HG02885 (cell line): ENCODE measurements around the gene TTC24.
"Not testable (repeated sequence)": the region's sequence is repeated elsewhere in the genome, so short reads cannot be mapped to it uniquely, and the experiment has no call there.

ENCODE experiments used
- ATAC-seq: cut with Tn5 transposase; IDR thresholded peaks from one replicate; pipeline ENCODE4 v1.9.1; 2021; ENCODE audit warnings: mild to moderate bottlenecking; ENCODE audit not compliant: unreplicated experiment, poor library complexity

Gene TTC24

GRCh38 chr1:156579472-156579871 lies at the start of gene TTC24:
Gene TTC24, plus strand, starts transcription at chr1:156579723. Its CDS starts 1,642 bp downstream, at chr1:156581365.
- no peak for ATAC-seq

DNA sequence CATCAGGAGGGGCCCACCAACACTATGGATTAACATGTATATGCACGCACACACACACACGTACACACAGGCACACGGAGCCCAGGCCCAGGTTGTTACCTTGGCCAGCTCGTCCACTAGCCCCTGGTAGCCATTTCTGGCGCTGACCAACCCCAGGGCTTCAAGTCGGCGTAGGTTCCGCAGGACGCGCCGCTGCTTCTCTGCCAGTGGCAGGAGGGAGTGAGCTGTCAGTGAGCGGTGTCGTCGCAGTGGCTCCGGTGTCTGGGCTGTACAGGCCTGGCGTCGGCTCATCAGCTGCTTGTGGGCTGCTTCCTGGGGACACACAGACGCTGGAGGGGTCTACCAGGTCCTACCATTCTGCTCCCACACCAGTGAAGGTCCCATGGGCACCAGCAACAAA lies 49.5 kb upstream of the TTC24 start:
- ATAC-seq, result no peak

- ATAC-seq, result no peak
Observed at GRCh38 chr1:156532374-156532773, 47.1 kb upstream of the TTC24 start.

GRCh38 chr1:156533568-156534220 lies 45.8 kb upstream of the TTC24 start:
- no peak for ATAC-seq

- no peak for ATAC-seq
Observed at GRCh38 chr1:156534424-156535060, 45.0 kb upstream of the TTC24 start.

- ATAC-seq, result no peak
Observed at GRCh38 chr1:156537027-156537426, 42.5 kb upstream of the TTC24 start.

GRCh38 chr1:156538711-156539440 lies 40.6 kb upstream of the TTC24 start:
- ATAC-seq, result no peak

- ATAC-seq, result no peak
Observed at GRCh38 chr1:156539818-156540355, 39.6 kb upstream of the TTC24 start.

GRCh38 chr1:156540955-156541354 lies 38.6 kb upstream of the TTC24 start:
- ATAC-seq, result no peak

GRCh38 chr1:156543066-156543465 lies 36.5 kb upstream of the TTC24 start:
- no peak for ATAC-seq

- ATAC-seq, result no peak
Observed at GRCh38 chr1:156544592-156545102, 34.9 kb upstream of the TTC24 start.

DNA sequence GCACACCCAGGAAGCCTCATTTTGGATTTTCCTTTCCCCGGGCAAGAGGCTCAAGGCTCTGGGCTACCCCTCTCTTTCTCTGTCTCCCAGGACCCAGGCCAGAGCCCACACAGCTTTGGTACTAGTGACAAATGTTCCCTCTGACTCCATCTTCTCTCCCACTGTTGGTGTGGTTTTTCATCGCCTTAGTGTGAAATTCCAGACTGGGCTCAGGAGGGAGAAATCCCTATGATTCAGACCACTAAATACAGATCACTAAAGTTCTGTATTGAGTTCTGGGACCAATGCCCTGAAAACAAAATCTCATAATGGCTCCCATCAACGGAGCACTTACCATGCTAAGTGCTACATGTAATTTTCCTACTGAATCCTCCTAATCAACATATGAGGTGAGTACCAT lies 33.3 kb upstream of the TTC24 start:
- no peak for ATAC-seq

DNA sequence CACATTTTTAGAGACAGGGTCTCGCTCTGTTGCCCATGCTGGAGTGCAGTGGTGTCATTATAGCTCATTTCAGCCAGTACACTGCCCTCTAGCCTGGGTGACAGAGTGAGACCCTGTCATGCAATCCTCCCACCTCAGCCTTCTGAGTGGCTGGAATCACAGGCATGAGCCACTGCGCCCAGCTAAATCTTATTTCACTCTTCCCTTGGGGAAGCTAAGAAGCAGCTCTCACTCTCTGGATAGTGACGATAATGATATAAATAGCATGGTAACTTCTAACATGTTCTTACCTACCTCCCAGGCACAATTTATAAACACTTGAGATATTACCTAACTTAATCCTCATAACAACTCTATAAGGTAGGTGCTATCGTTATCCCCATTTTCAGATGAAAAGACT lies 32.1 kb upstream of the TTC24 start:
- ATAC-seq, result no peak

DNA sequence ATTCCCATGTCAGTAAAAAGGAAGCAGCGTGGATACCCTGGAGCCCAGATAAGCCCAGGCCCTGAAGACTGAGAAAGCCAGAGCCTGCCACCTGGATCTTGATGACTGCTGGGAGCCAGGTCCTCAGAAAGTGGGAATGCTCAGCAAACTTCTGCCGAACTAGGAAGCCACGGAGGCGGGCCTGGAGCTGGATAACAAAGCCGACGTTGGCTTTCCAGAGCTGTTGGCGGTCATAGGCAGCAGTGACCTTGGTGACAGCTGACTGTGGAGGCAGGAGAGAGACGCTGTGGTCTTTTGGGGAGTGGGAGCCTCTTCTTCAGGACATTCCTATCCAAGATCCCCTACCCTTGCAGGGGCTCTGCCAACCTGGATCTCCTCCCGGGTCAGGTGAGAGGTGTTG lies 31.5 kb upstream of the TTC24 start:
- no peak for ATAC-seq

- no peak for ATAC-seq
Observed at GRCh38 chr1:156549390-156549789, 30.1 kb upstream of the TTC24 start.

- ATAC-seq, result no peak
Observed at GRCh38 chr1:156549831-156550230, 29.7 kb upstream of the TTC24 start.

GRCh38 chr1:156550346-156550745 lies 29.2 kb upstream of the TTC24 start:
- no peak for ATAC-seq

GRCh38 chr1:156551066-156551643 lies 28.4 kb upstream of the TTC24 start:
- ATAC-seq, result no peak

GRCh38 chr1:156551869-156552268 lies 27.7 kb upstream of the TTC24 start:
- ATAC-seq, result no peak

GRCh38 chr1:156552518-156552917 lies 27.0 kb upstream of the TTC24 start:
- no peak for ATAC-seq

- not testable (repeated sequence) for ATAC-seq
Observed at GRCh38 chr1:156552937-156553336, 26.6 kb upstream of the TTC24 start.
